ENCODE data around the gene FYB1.

DNA sequence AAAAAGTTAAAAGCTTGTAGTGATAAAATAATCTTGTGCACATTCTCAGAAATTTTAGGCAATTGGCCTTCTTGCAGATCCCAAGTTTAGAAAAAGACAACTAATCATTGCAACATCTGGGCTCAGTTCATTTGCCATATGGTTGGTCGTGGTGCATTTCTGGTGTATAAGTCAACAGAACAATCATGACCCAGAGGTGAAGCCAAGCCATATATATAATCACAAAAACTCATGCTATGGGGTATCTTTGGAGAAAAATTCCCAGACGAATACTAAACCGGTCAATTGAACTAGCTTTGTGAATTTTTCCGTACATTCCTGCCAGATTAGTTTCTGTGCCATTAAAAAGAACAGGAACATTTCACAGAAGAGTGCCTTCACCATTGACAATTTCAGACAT lies 50.3 kb downstream of the FYB1 start:
- TF ChIP-seq, protein P1, sequence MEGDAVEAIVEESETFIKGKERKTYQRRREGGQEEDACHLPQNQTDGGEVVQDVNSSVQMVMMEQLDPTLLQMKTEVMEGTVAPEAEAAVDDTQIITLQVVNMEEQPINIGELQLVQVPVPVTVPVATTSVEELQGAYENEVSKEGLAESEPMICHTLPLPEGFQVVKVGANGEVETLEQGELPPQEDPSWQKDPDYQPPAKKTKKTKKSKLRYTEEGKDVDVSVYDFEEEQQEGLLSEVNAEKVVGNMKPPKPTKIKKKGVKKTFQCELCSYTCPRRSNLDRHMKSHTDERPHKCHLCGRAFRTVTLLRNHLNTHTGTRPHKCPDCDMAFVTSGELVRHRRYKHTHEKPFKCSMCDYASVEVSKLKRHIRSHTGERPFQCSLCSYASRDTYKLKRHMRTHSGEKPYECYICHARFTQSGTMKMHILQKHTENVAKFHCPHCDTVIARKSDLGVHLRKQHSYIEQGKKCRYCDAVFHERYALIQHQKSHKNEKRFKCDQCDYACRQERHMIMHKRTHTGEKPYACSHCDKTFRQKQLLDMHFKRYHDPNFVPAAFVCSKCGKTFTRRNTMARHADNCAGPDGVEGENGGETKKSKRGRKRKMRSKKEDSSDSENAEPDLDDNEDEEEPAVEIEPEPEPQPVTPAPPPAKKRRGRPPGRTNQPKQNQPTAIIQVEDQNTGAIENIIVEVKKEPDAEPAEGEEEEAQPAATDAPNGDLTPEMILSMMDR (conservative IDR thresholded peaks at IDR 0.05), result no peak
- TF ChIP-seq ZFX (IDR thresholded peaks at IDR 0.05), result no peak

All from C4-2B (cell line).